HuH-7 (cell line): ENCODE data around the gene SMYD3.
"Not testable (repeated sequence)": the region's sequence is repeated elsewhere in the genome, so short reads cannot be mapped to it uniquely, and the experiment has no call there.

Experiments used
- DNase-seq: peaks from one replicate; pipeline ENCODE4 v3.0.0; 2011; ENCODE audit warnings: low spot score

The SMYD3 gene

DNA sequence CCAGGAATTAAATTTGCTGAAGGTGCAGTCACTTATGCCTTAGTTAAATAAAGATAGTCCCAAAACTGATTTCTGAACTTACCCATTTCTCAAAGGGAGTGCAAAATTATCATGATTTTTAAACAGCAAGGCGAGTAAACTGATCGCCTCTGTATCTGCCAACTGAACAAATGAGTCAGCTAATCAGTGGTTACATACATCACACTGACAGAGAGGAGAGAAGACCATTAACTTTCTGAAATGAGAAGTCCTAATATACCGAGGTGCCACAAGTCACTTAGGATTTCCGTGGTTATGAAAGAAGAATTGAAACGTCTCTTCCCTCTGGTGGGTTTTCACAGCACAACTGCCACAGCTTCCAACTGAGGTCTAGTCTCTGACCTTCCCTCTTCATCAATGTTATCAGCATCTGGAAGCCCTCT lies 400.7 kb downstream of the SMYD3 start:
- DNase-seq = no peak

DNA sequence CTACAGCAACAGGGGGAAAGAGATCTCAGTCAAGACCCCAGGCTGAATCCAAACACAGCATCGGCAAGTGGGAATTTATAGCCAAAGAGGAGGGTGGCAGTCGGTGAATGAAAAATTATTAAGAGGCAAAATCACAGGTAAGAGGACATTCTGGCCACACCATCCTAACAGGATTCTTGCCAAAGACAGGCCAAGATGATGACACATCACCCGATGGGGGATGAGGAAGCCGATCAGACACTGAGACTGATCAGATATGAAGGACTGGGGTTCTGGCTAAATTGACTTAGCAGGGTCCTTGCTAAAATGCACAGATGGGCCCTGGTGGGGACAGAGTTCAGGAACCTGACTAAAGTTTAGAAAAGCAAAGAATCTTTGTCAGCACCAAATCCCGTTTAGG lies 402.2 kb downstream of the SMYD3 start:
- no peak for DNase-seq

DNA sequence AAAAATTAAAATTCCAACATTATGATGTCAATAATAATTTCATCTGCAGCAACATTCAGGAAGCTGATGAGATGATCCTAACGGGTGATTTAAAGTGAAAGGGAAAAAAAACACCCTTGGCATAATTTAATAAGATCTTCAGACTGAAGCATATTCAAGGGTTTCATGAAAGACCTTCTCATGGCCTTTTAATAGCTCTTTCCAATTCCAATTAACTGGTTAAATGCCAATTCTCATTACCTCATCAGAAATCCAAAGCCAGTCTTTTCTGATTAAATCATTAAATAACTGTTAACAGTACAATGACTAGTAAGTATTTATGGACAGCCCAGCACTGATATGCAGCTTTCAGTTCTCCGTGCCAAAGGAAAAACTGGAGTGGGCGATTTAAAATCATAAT lies 407.5 kb downstream of the SMYD3 start:
- DNase-seq = no peak

DNA sequence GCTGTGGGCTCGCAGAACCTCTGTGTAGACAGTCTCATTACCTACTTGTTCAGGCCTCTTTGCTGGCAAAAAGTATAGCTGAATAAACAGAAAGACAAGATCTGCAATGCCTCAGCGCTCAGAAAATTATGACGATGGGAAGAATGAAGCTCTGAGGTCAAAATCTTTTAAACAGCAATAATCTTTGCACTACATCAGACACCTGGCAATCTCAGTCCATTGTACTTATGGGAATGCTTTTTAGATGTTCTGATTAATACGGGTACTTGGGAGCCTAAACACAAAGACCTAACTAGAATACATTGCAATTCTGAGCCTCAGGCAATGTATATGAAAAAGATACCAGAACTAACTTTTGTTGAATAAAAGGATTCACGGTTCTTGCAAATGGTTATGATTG lies 410.7 kb downstream of the SMYD3 start:
- no peak for DNase-seq

DNA sequence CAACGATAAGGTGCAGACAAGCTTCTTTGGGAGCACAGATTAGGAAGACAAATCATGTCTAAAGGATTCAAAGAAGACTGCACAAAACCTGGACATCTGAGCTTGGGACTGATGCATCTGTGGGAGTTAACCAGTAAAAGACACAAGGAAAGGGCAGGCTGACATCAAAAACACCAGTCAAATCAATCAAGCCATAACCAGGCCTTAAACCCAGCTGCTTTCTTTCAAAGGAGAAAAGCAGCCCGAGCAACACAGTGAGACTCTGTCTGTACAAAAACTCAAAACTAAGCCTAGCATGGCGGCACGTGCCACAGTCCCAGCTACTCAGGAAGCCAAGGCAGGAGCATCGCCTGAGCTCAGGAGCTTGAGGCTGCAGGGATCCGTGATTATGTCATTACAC lies 411.6 kb downstream of the SMYD3 start:
- DNase-seq = no peak

DNA sequence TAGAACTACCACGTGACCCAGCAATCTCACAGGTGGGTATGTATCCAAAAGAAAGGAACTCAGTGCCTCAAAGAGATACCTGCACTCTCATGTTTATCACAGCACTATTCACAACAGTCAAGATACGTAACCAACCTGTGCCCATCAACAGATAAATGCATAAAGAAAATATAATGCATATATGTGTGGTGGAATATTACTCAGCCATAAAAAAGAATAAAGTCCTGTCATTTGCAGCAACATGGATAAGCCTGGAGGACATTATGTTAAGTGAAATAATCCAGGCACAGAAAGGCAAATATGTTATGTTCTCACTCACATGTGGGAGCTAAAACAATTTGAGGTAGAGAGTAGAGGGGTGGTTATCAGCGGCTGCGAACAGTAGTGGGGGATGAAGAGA lies 413.8 kb downstream of the SMYD3 start:
- no peak for DNase-seq

DNA sequence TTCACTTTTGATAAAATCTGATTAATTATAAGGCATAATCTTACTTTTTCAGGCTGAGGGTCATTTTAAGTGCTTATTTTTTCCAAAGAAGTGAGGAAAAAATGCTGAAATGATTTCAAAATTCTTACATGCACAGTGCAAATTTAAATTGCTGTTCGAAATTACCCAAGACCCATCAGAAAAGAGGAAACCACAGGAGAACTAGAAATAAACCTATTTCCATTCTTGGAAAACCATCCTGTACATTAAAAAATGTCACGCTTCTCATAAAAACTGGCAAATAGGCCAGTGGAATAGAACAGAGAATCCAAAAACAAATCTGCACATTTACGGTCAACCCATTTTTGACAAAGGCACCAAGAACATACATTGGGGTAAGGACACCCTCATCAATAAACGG lies 414.9 kb downstream of the SMYD3 start:
- DNase-seq = no peak

DNA sequence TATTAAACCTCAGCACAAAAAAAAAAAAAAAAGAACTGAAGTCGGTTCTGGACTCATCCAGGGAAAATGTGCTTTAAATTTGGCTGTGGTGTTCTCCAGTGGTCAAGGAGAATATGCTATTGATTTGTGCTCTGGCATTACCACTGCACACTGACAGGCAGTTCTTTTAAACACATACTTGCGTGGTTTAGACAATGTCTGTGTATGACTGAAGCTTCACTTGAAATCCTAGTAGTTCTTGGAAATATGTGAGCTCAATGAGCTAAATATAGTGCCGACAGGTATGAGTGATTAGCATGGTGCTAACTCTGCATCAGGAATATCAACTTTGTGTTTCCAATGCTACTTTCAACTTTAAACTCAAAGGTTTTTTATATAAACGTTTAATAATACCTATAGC lies 415.6 kb downstream of the SMYD3 start:
- DNase-seq = no peak

DNA sequence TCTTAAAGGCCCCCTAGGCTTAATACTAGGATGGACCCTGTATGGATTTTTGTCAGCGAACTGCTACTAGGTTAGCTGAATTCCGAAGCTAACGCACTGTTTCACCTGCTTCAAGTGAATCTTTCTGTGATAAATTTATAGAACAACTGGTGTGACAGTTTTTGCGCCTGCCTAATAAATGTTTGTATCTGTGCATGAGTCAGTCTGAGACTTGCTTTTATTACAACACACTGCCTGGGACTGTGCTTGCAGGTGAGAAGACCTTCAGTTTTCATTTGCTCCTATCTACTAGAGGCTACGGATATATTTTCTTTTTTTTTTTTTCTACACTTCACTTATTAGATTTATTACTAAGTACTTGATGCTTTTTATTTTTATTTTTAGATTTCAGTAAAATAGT lies 420.9 kb downstream of the SMYD3 start:
- no peak for DNase-seq

DNA sequence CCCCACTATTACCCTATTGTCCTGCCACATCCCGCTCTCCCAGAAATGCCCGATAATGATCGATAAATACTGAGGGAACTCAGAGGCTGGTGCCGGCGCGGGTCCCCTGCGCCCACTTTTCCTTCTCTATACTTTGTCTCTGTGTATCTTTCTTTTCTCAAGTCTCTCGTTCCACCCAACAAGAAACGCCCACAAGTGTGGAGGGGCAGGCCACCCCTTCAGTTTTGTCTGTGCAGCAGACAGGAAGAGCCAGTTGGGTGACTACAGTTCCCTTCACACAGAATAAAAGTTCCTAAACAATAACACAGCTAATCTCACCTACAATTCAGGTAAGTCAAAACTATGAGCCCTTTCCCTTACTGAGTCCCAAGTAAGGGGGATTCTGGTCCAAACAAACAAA lies 423.7 kb downstream of the SMYD3 start:
- DNase-seq = no peak

DNA sequence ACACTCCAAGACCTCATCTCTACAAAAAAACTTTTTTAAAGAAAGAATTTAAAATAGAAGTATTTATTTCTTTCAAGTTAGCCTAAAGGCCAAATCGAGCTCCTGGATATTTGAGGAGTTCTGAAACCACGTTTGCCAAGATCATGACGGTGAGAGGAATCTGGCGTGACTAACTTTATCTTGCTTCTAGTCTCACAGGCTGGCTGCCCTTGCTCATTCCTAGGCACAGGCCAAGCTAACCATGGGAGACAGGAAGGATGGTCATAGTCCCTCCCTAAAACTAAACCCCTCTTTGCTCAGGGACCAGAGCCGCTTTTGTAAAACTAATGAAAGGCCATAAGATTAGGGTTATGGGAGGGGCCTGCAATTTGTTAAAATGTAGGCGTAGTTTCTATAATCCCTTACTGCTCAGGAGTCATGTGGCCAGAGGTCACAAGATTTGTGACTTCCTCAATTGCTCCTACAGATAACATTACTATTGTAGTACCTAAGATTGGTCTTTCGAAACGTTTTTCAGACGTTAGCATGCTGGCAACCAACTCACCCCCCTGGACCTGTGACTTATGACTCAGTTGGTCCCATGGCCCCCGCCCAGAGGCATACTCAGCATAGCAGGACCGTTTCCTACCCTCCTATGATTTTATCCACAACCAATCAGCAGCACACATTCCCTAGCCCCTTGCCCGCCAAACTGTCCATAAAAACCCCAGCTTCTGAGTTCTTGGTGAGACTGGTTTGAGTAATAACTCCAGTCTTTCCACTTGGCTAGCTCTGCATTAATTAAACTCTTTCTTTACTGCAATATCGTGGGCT lies 425.0 kb downstream of the SMYD3 start:
- DNase-seq = no peak

DNA sequence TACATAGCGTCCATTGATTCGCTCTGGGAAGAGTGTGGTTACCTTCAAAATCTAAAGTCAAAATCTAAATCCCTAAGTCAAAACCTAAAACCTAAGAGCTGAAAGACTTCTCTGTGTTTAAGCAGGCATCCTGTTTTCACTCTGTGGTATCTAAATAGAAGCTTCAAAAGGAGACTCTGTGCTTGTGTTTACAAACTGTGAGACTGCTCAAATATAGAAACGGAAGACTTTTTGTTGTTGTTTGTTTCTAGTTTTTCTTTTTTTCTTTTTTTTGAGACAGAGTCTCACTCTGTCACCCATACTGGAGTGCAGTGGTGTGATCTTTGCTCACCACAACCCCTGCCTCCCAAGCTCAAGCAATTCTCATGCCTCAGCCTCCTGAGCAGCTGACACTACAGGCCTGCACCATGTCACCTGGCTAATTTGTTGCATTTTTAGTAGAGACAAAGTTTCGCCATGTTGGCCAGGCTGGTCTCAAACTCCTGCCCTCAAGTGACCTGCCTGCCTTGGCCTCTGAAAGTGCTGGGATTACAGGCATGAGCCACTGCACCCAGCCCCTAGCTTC lies 425.9 kb downstream of the SMYD3 start:
- DNase-seq = no peak

DNA sequence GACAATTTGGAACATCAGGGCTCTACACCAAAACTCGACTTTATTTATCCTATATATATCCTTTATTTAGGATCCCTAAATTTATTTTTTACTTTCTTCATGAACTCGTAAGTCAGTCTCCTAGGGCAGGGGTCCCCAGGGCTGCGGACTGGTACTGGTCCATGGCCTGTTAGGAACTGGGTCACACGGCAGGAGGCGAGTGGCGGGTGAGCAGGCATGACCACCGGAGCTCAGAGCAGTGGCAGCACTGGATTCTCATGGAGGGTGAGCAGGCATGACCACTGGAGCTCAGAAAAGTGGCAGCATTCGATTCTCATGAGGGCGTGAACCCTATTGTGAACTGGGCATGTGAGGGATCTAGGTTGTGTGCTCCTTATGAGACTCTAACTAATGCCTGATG lies 427.0 kb downstream of the SMYD3 start:
- DNase-seq = no peak

DNA sequence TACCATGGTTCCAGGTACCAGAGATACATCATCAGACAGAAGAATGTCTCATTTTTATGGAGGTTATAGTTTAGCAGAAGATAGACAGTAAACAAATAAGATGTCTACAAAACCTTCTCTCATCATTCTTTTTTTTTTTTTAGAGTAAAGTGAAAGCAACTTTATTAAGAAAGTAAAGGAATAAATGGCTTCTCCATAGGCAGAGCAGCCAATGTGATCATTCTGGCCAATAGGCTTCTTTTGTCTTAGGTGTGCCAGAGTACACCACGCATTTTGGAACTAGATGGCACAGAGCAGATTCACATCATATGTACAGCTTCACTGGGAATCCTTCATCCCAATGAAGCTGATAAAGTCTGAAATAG lies 428.2 kb downstream of the SMYD3 start:
- DNase-seq = no peak

DNA sequence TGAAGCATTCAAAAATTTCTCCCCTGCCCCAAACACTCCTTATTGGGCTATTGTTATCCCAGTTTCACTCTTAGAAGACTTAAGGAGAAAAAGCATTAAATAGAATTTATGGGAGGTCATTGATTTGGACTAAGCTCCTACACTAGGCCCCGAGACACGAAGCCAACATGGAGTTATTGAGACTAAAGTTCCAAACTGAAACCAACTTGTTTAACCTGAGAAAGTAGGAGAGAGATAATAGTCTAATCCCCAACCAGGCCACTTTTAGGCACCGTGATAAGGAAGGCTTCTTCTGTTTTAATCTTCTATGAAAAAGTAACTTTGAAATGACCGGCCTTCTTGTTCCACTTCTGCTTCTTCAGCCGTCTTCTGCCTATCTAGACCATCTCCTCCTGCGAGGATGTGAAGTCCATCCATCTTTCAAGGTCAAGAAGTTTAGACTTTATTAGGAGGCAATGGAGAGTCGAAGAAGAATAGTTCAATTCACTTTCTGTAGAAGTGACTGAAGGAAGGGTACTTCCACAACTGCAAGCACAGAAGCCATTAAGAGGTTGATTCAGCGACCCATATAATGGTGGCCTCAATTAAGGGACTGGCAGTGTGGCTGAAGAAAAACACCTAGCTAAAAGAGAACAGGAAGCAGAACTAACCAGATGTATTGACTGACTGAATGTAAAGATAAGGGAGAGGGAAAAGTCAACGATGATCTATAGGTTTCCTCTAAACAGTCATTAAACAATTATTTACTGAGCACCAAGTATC lies 428.8 kb downstream of the SMYD3 start:
- no peak for DNase-seq

DNA sequence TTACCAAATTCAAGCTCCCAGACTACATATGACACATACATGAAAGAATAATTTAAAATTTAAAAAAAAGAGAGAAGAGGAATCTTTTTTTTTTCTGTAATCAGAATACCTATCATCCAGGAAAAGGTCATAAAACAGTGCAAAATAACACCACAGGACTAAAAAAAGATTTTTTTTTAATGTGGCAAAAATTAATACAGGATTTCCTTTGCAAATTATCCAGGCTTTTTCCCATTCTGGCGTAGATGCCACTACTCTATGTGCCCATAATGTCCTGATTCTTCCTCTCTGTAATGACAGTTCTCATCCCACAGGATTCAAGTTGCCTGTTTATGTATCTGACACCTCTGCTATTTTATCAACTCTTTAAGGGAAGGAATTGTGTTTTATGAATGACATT lies 429.6 kb downstream of the SMYD3 start:
- no peak for DNase-seq

DNA sequence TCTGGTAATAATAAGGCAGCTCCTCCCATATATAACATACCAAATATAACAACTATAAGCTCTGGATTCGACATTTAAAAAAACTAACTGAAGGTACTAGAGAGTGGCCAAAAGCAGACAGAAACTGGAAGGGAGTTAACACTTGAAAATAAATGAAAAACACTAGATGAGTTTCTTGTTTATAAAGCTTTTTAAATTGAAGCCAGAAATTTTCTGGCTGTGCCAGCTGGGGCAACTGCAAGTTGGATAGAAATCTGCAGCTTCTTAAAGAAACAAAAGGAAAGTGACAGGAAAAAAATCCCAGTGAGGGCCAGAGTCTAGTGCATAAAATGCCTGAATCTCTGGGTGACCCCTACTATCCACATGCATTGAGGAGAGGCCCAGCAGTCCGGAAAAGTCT lies 432.7 kb downstream of the SMYD3 start:
- DNase-seq = no peak

DNA sequence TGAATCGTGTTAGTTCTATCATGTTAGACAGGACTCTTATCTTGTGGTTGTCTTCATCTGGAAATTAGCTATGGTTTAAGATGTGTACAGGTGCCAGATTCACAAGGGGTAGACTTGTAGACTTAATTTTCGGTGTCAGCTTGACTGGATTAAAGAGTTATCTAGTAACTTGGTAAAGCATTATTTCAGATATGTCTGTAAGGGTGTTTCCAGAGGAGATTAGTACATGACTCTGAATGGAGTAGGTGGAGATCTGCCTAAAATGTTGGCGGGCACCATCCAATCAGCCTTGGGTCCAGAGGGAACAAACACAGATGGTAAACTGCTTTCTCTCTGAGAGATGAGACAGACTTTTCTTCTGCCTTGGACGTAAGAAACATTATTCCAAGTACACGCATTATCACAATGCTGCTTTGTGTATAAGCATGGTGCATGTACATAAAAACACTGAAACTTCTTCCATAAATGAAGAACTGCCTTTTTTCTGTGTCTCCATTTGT lies 434.6 kb downstream of the SMYD3 start:
- no peak for DNase-seq

DNA sequence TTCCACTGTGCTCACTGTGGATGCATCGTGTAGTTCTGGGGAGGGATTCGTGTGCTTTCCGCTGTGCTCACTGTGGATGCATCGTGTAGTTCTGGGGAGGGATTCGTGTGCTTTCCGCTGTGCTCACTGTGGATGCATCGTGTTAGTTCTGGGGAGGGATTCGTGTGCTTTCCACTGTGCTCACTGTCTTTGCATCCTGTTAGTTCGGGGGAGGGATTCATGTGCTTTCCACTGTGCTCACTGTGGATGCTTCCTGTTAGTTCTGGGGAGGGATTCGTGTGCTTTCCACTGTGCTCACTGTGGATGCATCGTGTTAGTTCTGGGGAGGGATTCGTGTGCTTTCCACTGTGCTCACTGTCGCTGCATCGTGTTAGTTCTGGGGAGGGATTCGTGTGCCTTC lies 435.1 kb downstream of the SMYD3 start:
- DNase-seq = not testable (repeated sequence)

DNA sequence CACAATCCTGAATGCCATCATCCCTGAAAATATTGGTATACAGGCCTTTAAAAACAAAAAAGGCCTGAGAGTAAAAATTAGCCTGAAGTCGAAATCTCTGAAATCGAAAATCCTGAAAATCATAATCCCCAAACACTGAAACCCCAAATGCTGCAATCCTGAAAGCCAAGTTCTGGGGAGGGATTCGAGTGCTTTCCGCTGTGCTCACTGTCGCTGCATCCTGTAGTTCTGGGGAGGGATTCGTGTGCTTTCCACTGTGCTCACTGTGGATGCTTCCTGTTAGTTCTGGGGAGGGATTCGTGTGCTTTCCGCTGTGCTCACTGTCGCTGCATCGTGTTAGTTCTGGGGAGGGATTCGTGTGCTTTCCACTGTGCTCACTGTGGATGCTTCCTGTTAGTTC lies 435.5 kb downstream of the SMYD3 start:
- not testable (repeated sequence) for DNase-seq

DNA sequence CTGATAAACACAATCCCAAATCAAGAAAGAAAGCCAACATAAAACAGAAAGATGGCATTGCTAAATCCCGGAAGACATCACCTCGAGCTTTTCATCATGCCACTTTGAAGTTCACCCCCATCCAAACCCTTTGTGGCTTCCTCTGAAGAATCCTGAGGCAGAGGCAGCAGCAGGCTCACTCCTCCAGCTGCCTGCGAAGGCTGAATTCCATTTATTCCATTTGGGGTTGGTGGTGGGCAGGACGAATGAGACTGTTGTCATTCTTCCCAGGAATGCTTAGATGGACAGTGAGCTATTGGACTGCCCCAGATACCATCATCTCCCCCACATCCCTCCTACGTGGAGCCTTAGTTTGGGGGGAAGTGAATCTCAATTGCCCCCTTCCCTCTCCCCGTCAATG lies 437.5 kb downstream of the SMYD3 start:
- no peak for DNase-seq

DNA sequence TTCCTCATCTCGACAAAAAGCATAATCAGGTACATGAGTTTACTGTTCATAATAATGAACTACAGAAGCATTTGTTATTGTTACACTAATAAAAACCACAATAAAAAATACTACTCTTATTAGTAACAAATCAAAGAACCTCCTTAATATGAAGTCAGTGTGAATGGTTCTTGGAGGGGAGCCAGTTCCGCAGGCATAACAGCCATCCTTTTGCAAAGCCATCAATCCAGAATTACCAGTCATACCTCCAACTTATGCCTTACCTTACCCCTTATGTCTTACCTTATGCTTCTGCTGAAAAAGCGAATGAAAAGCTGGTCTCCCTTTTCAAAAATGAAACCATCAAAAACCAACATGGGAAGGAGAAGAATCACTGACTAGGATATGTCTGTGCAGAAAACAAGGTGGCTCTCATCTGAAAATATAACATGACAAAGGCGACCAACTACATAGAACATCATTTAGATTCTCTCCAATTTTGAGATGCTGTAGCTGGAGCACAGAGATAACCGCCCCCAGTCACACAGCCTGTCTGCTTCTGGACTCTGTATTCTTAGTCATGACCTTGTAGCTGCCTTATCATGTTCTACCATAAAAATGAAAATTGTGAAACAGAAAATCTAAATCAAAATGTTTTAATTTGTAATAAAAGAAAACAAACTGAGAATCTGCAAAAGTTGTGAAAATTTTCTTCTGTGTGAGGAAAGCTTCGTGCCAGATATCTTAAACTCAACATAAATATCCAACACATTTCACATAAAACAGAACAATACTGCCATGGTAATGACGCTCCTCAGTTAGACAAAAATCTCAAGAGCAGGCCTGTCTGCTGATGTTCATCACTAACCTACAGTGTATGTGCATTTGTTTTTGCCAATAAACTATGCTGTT lies 438.2 kb downstream of the SMYD3 start:
- DNase-seq = no peak
